ENCODE results near the gene FRMD4B.

Gene FRMD4B

GRCh38 chr3:69370156-69370883 lies 15.6 kb downstream of the FRMD4B start:
- peak; percentile 87 for DNase-seq (ENCODE audit: low read depth)
- no peak for TF ChIP-seq CTCF (IDR thresholded peaks at IDR 0.05; ENCODE audit: insufficient read depth, low read depth, low read length, missing control alignments)
- peak overlapping the region; percentile 12 for H3K4me3 ChIP-seq (ENCODE audit: low read length)

GRCh38 chr3:69368129-69368741 lies 17.7 kb downstream of the FRMD4B start:
- H3K4me3 ChIP-seq (ENCODE audit: low read length) = no peak overlapping the region
- TF ChIP-seq CTCF (IDR thresholded peaks at IDR 0.05; ENCODE audit: insufficient read depth, low read depth, low read length, missing control alignments) = no peak
- DNase-seq (ENCODE audit: low read depth) = peak; percentile 41

GRCh38 chr3:69367586-69367985 lies 18.3 kb downstream of the FRMD4B start:
- DNase-seq (ENCODE audit: low read depth) = no peak
- H3K4me3 ChIP-seq (ENCODE audit: low read length) = no peak overlapping the region
- TF ChIP-seq CTCF (IDR thresholded peaks at IDR 0.05; ENCODE audit: insufficient read depth, low read depth, low read length, missing control alignments) = no peak

- H3K4me3 ChIP-seq (ENCODE audit: low read length) = no peak overlapping the region
- DNase-seq (ENCODE audit: low read depth) = peak; percentile 96
- no peak for TF ChIP-seq CTCF (IDR thresholded peaks at IDR 0.05; ENCODE audit: insufficient read depth, low read depth, low read length, missing control alignments)
Observed at GRCh38 chr3:69364354-69364753, 21.5 kb downstream of the FRMD4B start.

- no peak overlapping the region for H3K4me3 ChIP-seq (ENCODE audit: low read length)
- no peak for DNase-seq (ENCODE audit: low read depth)
- TF ChIP-seq CTCF (IDR thresholded peaks at IDR 0.05; ENCODE audit: insufficient read depth, low read depth, low read length, missing control alignments) = no peak
Observed at GRCh38 chr3:69360690-69361089, 25.2 kb downstream of the FRMD4B start.

GRCh38 chr3:69359916-69360315 lies 26.0 kb downstream of the FRMD4B start:
- TF ChIP-seq CTCF (IDR thresholded peaks at IDR 0.05; ENCODE audit: insufficient read depth, low read depth, low read length, missing control alignments) = no peak
- no peak overlapping the region for H3K4me3 ChIP-seq (ENCODE audit: low read length)
- no peak for DNase-seq (ENCODE audit: low read depth)

Measured in epithelial cell of esophagus (primary cell).